PC-3 (cell line): ENCODE results near the gene FOXA3. TPM values are rescaled to one million over a fixed set of nuclear protein-coding genes. Genes with fewer than 3 reads are reported as not detected.

Source experiments
- ATAC-seq: fragments of 200-7000 bp; cut with Tn5 transposase; 2 replicates; pipeline ENCODE4 v1.9.1; 2020; ENCODE audit warnings: mild to moderate bottlenecking, moderate library complexity
- BruUV-seq: library from RNA; stranded (reverse); fragments of 400-500 nt; replicated peaks from 2 replicates; lab custom pipeline; 2021; lab: Mats Ljungman, UMichigan
- CTCF ChIA-PET: fragments of 300-600 bp; sonication (Branson Sonifier 250); formaldehyde crosslinking; loops from one replicate; lab custom pipeline; 2022; ENCODE audit warnings: antibody characterized with exemption; lab: Charles Lee
- POLR2A ChIA-PET: fragments of 300-600 bp; sonication (Branson Sonifier 250); formaldehyde crosslinking; loops from one replicate; lab custom pipeline; 2022; ENCODE audit warnings: antibody characterized with exemption; ENCODE audit not compliant: unreplicated experiment; lab: Charles Lee
- DNase-seq: peaks from one replicate; pipeline ENCODE4 v3.0.0-alpha.2; 2015
- H2AFZ ChIP-seq: fragments of 300-600 bp; sonication (generic); 2 replicates; pipeline ENCODE4 v1.6.0; 2016; ENCODE audit warnings: antibody characterized with exemption, low read length
- H3F3A ChIP-seq: fragments of 300-600 bp; sonication (generic); one replicate; pipeline ENCODE4 v1.6.0; 2017; ENCODE audit warnings: antibody characterized with exemption, low read length, control low read depth, mild to moderate bottlenecking; ENCODE audit not compliant: unreplicated experiment
- H3K27ac ChIP-seq: fragments of 300-600 bp; sonication (generic); 2 replicates; pipeline ENCODE4 v1.5.1; 2016; ENCODE audit warnings: mild to moderate bottlenecking, low read length
- H3K27me3 ChIP-seq: fragments of 300-600 bp; sonication (generic); 2 replicates; pipeline ENCODE4 v1.6.1; 2016; ENCODE audit warnings: low read length, mixed read lengths
- H3K36me3 ChIP-seq: fragments of 300-600 bp; sonication (generic); 2 replicates; pipeline ENCODE4 v1.6.1; 2016; ENCODE audit warnings: low read depth, mixed run types, low read length, mixed read lengths
- H3K4me1 ChIP-seq: fragments of 300-600 bp; sonication (generic); 2 replicates; pipeline ENCODE4 v1.5.1; 2016; ENCODE audit warnings: low read length; ENCODE audit not compliant: insufficient read depth
- H3K4me2 ChIP-seq: fragments of 300-600 bp; sonication (generic); 2 replicates; pipeline ENCODE4 v1.6.0; 2016; ENCODE audit warnings: low read length
- H3K4me3 ChIP-seq: fragments of 300-600 bp; sonication (generic); 2 replicates; pipeline ENCODE4 v1.5.1; 2016; ENCODE audit warnings: mild to moderate bottlenecking, low read length, mixed read lengths
- H3K79me2 ChIP-seq: fragments of 300-600 bp; sonication (generic); 2 replicates; pipeline ENCODE4 v1.6.1; 2017; ENCODE audit warnings: low read length, mixed read lengths
- H3K9ac ChIP-seq: fragments of 300-600 bp; sonication (generic); 2 replicates; pipeline ENCODE4 v1.6.0; 2016; ENCODE audit warnings: mild to moderate bottlenecking, low read length
- H3K9me2 ChIP-seq: fragments of 300-600 bp; sonication (generic); replicated peaks from 2 replicates; pipeline ENCODE4 v1.6.1; 2016; ENCODE audit warnings: mixed run types, low read length, mixed read lengths
- H3K9me3 ChIP-seq: fragments of 300-600 bp; sonication (generic); 2 replicates; pipeline ENCODE4 v1.6.1; 2016; ENCODE audit warnings: low read length, mixed read lengths
- H4K20me1 ChIP-seq: fragments of 300-600 bp; sonication (generic); 2 replicates; pipeline ENCODE4 v1.6.1; 2016; ENCODE audit warnings: low read length, mixed read lengths
- CTCF ChIP-seq: fragments of 300-600 bp; sonication (generic); conservative IDR thresholded peaks from 2 replicates; pipeline ENCODE4 v1.5.1; 2017; ENCODE audit warnings: antibody characterized with exemption, low read depth, mild to moderate bottlenecking, low read length
- EZH2 ChIP-seq: fragments of 300-600 bp; sonication (generic); IDR thresholded peaks from one replicate; pipeline ENCODE4 v1.6.1; 2017; ENCODE audit warnings: antibody characterized with exemption, mild to moderate bottlenecking, low read length; ENCODE audit not compliant: unreplicated experiment
- EZH2phosphoT487 ChIP-seq: fragments of 300-600 bp; sonication (generic); IDR thresholded peaks from 2 replicates; pipeline ENCODE4 v1.6.1; 2018; ENCODE audit warnings: mild to moderate bottlenecking, antibody characterized with exemption, low read length, borderline replicate concordance
- intact Hi-C: fragments of 100-400 bp; cut with micrococcal nuclease; formaldehyde crosslinking; loops from 2 replicates; pipeline ENCODE4 v1.9.0; 2023
- total RNA-seq: library from RNA; depleted of rRNA; stranded (reverse); fragments of >200 nt; gene quantifications from 2 replicates; pipeline ENCODE4 v1.2.3, GENCODE V29; 2014

FOXA3 gene
- total RNA-seq, 1 experiment from 2014 or later, result 0.33 TPM

DNA sequence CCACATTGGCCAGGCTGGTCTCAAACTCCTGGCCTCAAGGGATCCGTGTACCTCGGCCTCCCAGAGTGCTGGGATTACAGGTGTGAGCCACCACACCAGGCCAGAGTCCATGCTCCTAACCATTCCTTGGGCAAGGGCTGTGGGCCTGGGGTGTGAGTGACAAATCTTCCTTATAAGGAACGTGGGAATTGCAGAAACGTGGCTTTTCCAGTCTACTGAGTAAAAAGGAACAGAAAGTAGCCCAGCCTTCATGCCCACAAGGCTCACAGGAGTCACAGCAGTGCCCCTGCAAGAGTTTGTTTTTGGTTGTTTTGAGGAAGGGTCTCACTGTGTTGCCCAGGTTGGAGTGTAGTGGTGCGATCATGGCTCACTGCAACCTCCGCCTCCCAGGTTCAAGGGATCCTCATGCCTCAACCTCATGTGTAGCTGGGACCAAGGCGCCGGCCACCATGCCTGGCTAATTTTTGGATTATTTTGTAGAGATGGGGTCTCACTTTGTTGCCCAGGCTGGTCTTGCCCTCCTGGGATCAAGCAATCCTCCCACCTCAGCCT is 33.2 kb downstream of the FOXA3 start:
- no peaks in the 10 kb centered on the region for H3K9me3 ChIP-seq
- H3K4me3 ChIP-seq, result no peak overlapping the region
- POLR2A ChIA-PET, result no interaction called here
- no peaks in the 10 kb centered on the region for H3F3A ChIP-seq
- H4K20me1 ChIP-seq, result no peaks in the 10 kb centered on the region
- no peak overlapping the region for H3K9ac ChIP-seq
- no peaks in the 10 kb centered on the region for H3K9me2 ChIP-seq
- no peaks in the 10 kb centered on the region for H3K27me3 ChIP-seq
- H3K4me2 ChIP-seq, result no peak overlapping the region
- H3K4me1 ChIP-seq, result peaks cover 7% of the 10 kb centered on the region; the same call in 1 of the 2 replicates
- H3K27ac ChIP-seq, result no peak overlapping the region
- intact Hi-C loops, result no loop called here
- ATAC-seq (no peak), DNase-seq (no peak)
- BruUV-seq, result no TSS peak
- CTCF ChIA-PET, result no interaction called here
- H2AFZ ChIP-seq, result no peak overlapping the region
- no peaks in the 10 kb centered on the region for H3K36me3 ChIP-seq
- H3K79me2 ChIP-seq, result peaks cover 10% of the 10 kb centered on the region; the same call in 1 of the 2 replicates
- TF ChIP-seq CTCF (no peak), EZH2 (no peak), EZH2phosphoT487 (no peak)

- Histone ChIP-seq H3K9ac (no peak overlapping the region), H3F3A (no peaks in the 10 kb centered on the region), H3K27me3 (no peaks in the 10 kb centered on the region), H3K9me2 (no peaks in the 10 kb centered on the region), H3K4me3 (no peak overlapping the region), H3K36me3 (no peaks in the 10 kb centered on the region), H3K79me2 (peaks cover 10% of the 10 kb centered on the region; the same call in 1 of the 2 replicates), H4K20me1 (no peaks in the 10 kb centered on the region), H2AFZ (no peak overlapping the region), H3K4me1 (peaks cover 7% of the 10 kb centered on the region; the same call in 1 of the 2 replicates), H3K4me2 (no peak overlapping the region), H3K27ac (no peak overlapping the region), H3K9me3 (no peaks in the 10 kb centered on the region)
- BruUV-seq, result no TSS peak
- TF ChIP-seq EZH2phosphoT487 (no peak), EZH2 (no peak), CTCF (no peak)
- intact Hi-C loops, result no loop called here
- ChIA-PET POLR2A (no interaction called here), CTCF (no interaction called here)
- ATAC-seq (no peak), DNase-seq (no peak)
These were observed 35.1 kb downstream of the FOXA3 start for GRCh38 chr19:45899253-45899652.

- H3K4me3 ChIP-seq, result no peak overlapping the region
- H3K9me3 ChIP-seq, result no peaks in the 10 kb centered on the region
- ChIA-PET CTCF (no interaction called here), POLR2A (no interaction called here)
- H3K9ac ChIP-seq, result no peak overlapping the region
- ATAC-seq (no peak), DNase-seq (no peak)
- TF ChIP-seq EZH2phosphoT487, result no peak
- no peak for TF ChIP-seq CTCF
- H3K79me2 ChIP-seq, result peaks cover 10% of the 10 kb centered on the region; the same call in 1 of the 2 replicates
- no peaks in the 10 kb centered on the region for H3F3A ChIP-seq
- H2AFZ ChIP-seq, result no peak overlapping the region
- intact Hi-C loops, result no loop called here
- no peaks in the 10 kb centered on the region for H4K20me1 ChIP-seq
- H3K4me2 ChIP-seq, result peak overlapping the region; percentile 93; the same call in 1 of the 2 replicates
- peaks cover 7% of the 10 kb centered on the region; the same call in 1 of the 2 replicates for H3K4me1 ChIP-seq
- H3K36me3 ChIP-seq, result no peaks in the 10 kb centered on the region
- BruUV-seq, result no TSS peak
- H3K27me3 ChIP-seq, result no peaks in the 10 kb centered on the region
- H3K27ac ChIP-seq, result no peak overlapping the region
- no peaks in the 10 kb centered on the region for H3K9me2 ChIP-seq
These were observed 35.9 kb downstream of the FOXA3 start for GRCh38 chr19:45899919-45900589.
